ENCODE data around the gene CLCNKA. TPM values are rescaled to one million over a fixed set of nuclear protein-coding genes. Genes with fewer than 3 reads are reported as not detected.

Gene CLCNKA
- total RNA-seq, 1 experiment from 2014 or later: 0.10 TPM

- TF ChIP-seq CEBPB (IDR thresholded peaks at IDR 0.05; ENCODE audit: low read depth): no peak
Observed at GRCh38 chr1:15992187-15992553, 29.7 kb upstream of the CLCNKA start (continued).

DNA sequence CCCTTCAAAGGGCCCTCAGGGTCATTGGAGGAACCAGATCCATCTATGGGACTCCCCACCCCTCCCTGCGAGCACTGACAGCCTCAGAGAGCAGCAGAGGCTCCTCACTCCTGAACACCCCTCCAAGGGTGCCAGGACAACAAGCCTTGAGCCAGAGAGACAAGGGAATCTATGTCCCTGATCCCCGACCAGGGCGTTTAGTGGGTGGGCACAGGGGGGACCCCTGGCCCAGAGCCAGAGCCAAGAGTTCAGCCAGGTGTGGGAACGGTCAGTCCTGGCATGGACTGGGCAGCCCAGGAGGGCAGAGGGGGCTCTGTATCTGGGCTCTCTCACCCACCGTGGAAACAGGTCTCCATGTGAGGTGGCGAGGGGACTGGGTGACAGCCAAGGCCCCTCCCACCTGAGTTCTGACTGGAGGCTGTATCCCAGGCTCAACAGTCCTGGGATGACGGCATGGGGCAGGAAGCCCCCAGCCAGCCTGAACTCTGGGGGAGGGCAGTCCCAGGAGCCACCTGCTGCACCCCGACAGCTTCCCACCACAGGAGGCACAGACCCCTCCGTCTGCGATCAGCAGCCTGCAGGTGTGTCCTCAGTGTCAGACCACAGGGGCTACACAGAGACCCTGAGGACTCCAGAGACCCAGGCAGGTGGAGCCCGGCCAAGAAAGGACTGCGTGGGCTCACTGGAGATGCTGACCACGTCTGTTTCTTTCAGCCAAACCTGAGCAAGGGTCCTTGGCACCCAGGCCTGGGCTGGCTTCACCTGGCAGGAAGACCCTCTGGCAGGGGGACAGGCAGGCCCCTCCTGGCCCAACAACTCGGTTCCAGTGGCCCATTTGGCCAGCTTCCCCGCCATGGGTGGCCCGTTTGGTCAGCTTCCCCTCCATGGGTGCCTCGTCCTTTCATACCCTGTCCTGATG lies 29.0 kb upstream of the CLCNKA start:
- no peak overlapping the region for H3K4me3 ChIP-seq (replicated peaks in 1 of 2; ENCODE audit: low read depth in 1 of 2, low read length in 2 of 2)
- no peaks in the 10 kb centered on the region for H3K9me2 ChIP-seq (ENCODE audit: insufficient read depth)
- H3K27me3 ChIP-seq (ENCODE audit: insufficient read depth, low read length): no peaks in the 10 kb centered on the region
- no peak overlapping the region for H2AFZ ChIP-seq (ENCODE audit: low read depth, low read length, poor library complexity, severe bottlenecking)
- no peak overlapping the region for H3K4me2 ChIP-seq (ENCODE audit: low read length)
- ChIA-PET RAD21 (ENCODE audit: low non-redundant PET in 1 of 2, low total read pairs in 2 of 2, uncharacterized antibody in 2 of 2, unreplicated experiment in 2 of 2) (no interaction called here), CTCF (no interaction called here), POLR2A (no interaction called here)
- no peaks in the 10 kb centered on the region for H3K9me3 ChIP-seq (ENCODE audit: control insufficient read depth in 1 of 2, insufficient read depth in 1 of 2, low read depth in 1 of 2, low read length in 2 of 2)
- TF ChIP-seq POLR2A (IDR thresholded peaks at IDR 0.05; ENCODE audit: borderline replicate concordance, extremely low read depth, insufficient read depth, insufficient read length): no peak
- no peak for TF ChIP-seq CBX3 (IDR thresholded peaks at IDR 0.05; ENCODE audit: low read depth)
- no peak for TF ChIP-seq EZH2 (IDR thresholded peaks at IDR 0.05)
- TF ChIP-seq, protein P1, sequence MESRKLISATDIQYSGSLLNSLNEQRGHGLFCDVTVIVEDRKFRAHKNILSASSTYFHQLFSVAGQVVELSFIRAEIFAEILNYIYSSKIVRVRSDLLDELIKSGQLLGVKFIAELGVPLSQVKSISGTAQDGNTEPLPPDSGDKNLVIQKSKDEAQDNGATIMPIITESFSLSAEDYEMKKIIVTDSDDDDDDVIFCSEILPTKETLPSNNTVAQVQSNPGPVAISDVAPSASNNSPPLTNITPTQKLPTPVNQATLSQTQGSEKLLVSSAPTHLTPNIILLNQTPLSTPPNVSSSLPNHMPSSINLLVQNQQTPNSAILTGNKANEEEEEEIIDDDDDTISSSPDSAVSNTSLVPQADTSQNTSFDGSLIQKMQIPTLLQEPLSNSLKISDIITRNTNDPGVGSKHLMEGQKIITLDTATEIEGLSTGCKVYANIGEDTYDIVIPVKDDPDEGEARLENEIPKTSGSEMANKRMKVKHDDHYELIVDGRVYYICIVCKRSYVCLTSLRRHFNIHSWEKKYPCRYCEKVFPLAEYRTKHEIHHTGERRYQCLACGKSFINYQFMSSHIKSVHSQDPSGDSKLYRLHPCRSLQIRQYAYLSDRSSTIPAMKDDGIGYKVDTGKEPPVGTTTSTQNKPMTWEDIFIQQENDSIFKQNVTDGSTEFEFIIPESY (IDR thresholded peaks at IDR 0.05; ENCODE audit: extremely low read depth, insufficient replicate concordance, low read length): no peak
- TF ChIP-seq YY1 (IDR thresholded peaks at IDR 0.05; ENCODE audit: extremely low read depth, insufficient replicate concordance, low read depth, low read length): no peak
- no peak for TF ChIP-seq TCF7L2 (IDR thresholded peaks at IDR 0.05; ENCODE audit: borderline replicate concordance, extremely low read depth, insufficient read depth, insufficient read length)
- no peak for TF ChIP-seq EZH2phosphoT487 (IDR thresholded peaks at IDR 0.05; ENCODE audit: borderline replicate concordance)
- no peak for TF ChIP-seq SIN3A (IDR thresholded peaks at IDR 0.05; ENCODE audit: low read depth)
- no peak for TF ChIP-seq POLR2AphosphoS5 (IDR thresholded peaks at IDR 0.05; ENCODE audit: low read depth, low read length)
- TF ChIP-seq ZFX (IDR thresholded peaks at IDR 0.05): no peak
- ATAC-seq: no peak
- intact Hi-C loops (cut with micrococcal nuclease): loop anchor here (5.0 kb wide), 1 partner anchor 401 kb away; no protein-coding TSS in a partner anchor
- no peaks in the 10 kb centered on the region for H3K4me1 ChIP-seq (ENCODE audit: control insufficient read depth in 1 of 2, insufficient read depth in 2 of 2, low read length in 2 of 2)
- no peak overlapping the region; the same call in 1 of the 2 replicates for H3K27ac ChIP-seq (ENCODE audit: low read depth, low read length)
- H3K79me2 ChIP-seq (ENCODE audit: insufficient read depth, low read length): no peaks in the 10 kb centered on the region
- H3K9ac ChIP-seq (ENCODE audit: low read length): no peak overlapping the region
- no peak for DNase-seq (ENCODE audit: low read depth, low spot score)
- BruUV-seq (replicated peaks): no TSS peak
- no peaks in the 10 kb centered on the region for H3K36me3 ChIP-seq (ENCODE audit: control insufficient read depth in 1 of 2, insufficient read depth in 2 of 2, low read length in 2 of 2)
- no peaks in the 10 kb centered on the region for H4K20me1 ChIP-seq (ENCODE audit: insufficient read depth)
